Karpas-422 (cell line): ENCODE results near the gene HS3ST4. TPM values are rescaled to one million over a fixed set of nuclear protein-coding genes. Genes with fewer than 3 reads are reported as not detected.

ENCODE experiments used
- DNase-seq: peaks from one replicate; pipeline ENCODE4 v3.0.0-alpha.2; 2015
- H2AFZ ChIP-seq: fragments of 200-600 bp; sonication (generic); 2 replicates; pipeline ENCODE4 v1.6.1; 2014; ENCODE audit warnings: antibody characterized with exemption, low read length, mixed read lengths
- H3K27ac ChIP-seq: fragments of 200-600 bp; sonication (generic); 2 replicates; pipeline ENCODE4 v1.5.1; 2014; ENCODE audit warnings: mild to moderate bottlenecking, low read length, moderate library complexity
- H3K27me3 ChIP-seq: fragments of 200-600 bp; sonication (generic); 2 replicates; pipeline ENCODE4 v1.6.1; 2014; ENCODE audit warnings: low read length, mixed read lengths
- H3K36me3 ChIP-seq: fragments of 200-600 bp; sonication (generic); 2 replicates; pipeline ENCODE4 v1.6.1; 2014; ENCODE audit warnings: low read length, mixed read lengths; ENCODE audit not compliant: insufficient read depth
- H3K4me1 ChIP-seq: fragments of 200-600 bp; sonication (generic); 2 replicates; pipeline ENCODE4 v1.6.1; 2014; ENCODE audit warnings: mild to moderate bottlenecking, low read length, mixed read lengths
- H3K4me2 ChIP-seq: fragments of 200-600 bp; sonication (generic); 2 replicates; pipeline ENCODE4 v1.6.1; 2014; ENCODE audit warnings: low read length, low read depth, mild to moderate bottlenecking; ENCODE audit not compliant: poor library complexity, severe bottlenecking
- H3K4me3 ChIP-seq: fragments of 200-600 bp; sonication (generic); 2 replicates; pipeline ENCODE4 v1.5.1; 2014; ENCODE audit warnings: mild to moderate bottlenecking, antibody characterized with exemption, low read length, mixed read lengths
- H3K79me2 ChIP-seq: fragments of 200-600 bp; sonication (generic); 2 replicates; pipeline ENCODE4 v1.6.1; 2014; ENCODE audit warnings: mild to moderate bottlenecking, low read length, mixed read lengths
- H3K9ac ChIP-seq: fragments of 200-600 bp; sonication (generic); 2 replicates; pipeline ENCODE4 v1.6.0; 2014; ENCODE audit warnings: low read length
- H3K9me2 ChIP-seq: fragments of 200-600 bp; sonication (generic), shearing (Covaris generic); replicated peaks from 2 replicates; pipeline ENCODE4 v1.6.0; 2014; ENCODE audit warnings: mild to moderate bottlenecking, low read length, moderate library complexity; ENCODE audit not compliant: insufficient read depth
- H3K9me3 ChIP-seq: fragments of 300-700, 200-600 bp; sonication (generic); 2 replicates; pipeline ENCODE4 v1.6.1; 2014; ENCODE audit warnings: low read length, mixed read lengths
- H4K20me1 ChIP-seq: fragments of 200-600 bp; sonication (generic); 2 replicates; pipeline ENCODE4 v1.6.1; 2014; ENCODE audit warnings: mild to moderate bottlenecking, antibody characterized with exemption, low read length, low read depth; ENCODE audit not compliant: insufficient read depth
- total RNA-seq: library from RNA; depleted of rRNA; stranded (reverse); fragments of >200 nt; shearing (Covaris generic); gene quantifications from 2 replicates; pipeline ENCODE4 v1.2.3, GENCODE V29; 2014; ENCODE audit warnings: low replicate concordance

The HS3ST4 gene
- total RNA-seq, 1 experiment from 2014 or later = not detected

GRCh38 chr16:25716186-25716585 lies 24.4 kb downstream of the HS3ST4 start:
- Histone ChIP-seq H3K4me1 (no peaks in the 10 kb centered on the region), H2AFZ (no peak overlapping the region), H3K4me2 (no peak overlapping the region), H3K27me3 (no peaks in the 10 kb centered on the region), H3K79me2 (no peaks in the 10 kb centered on the region), H4K20me1 (no peaks in the 10 kb centered on the region), H3K36me3 (no peaks in the 10 kb centered on the region), H3K9me2 (no peaks in the 10 kb centered on the region), H3K9me3 (no peaks in the 10 kb centered on the region), H3K27ac (no peak overlapping the region), H3K4me3 (no peak overlapping the region), H3K9ac (no peak overlapping the region)
- no peak for DNase-seq

- no peaks in the 10 kb centered on the region for H3K4me1 ChIP-seq
- H3K9me3 ChIP-seq = no peaks in the 10 kb centered on the region
- H3K4me3 ChIP-seq = no peak overlapping the region
- H3K79me2 ChIP-seq = no peaks in the 10 kb centered on the region
- H3K27me3 ChIP-seq = no peaks in the 10 kb centered on the region
- H3K27ac ChIP-seq = no peak overlapping the region
- H3K4me2 ChIP-seq = no peak overlapping the region
- H3K9ac ChIP-seq = no peak overlapping the region
- DNase-seq = no peak
- no peaks in the 10 kb centered on the region for H4K20me1 ChIP-seq
- H2AFZ ChIP-seq = no peak overlapping the region
- no peaks in the 10 kb centered on the region for H3K9me2 ChIP-seq
- no peaks in the 10 kb centered on the region for H3K36me3 ChIP-seq
Observed at GRCh38 chr16:25721439-25721838, 29.7 kb downstream of the HS3ST4 start.

- no peaks in the 10 kb centered on the region for H3K9me3 ChIP-seq
- no peak overlapping the region for H3K4me3 ChIP-seq
- no peaks in the 10 kb centered on the region for H3K9me2 ChIP-seq
- H3K27ac ChIP-seq = no peak overlapping the region
- H3K9ac ChIP-seq = no peak overlapping the region
- H3K79me2 ChIP-seq = no peaks in the 10 kb centered on the region
- DNase-seq = no peak
- no peak overlapping the region for H2AFZ ChIP-seq
- H3K4me1 ChIP-seq = no peaks in the 10 kb centered on the region
- H3K36me3 ChIP-seq = no peaks in the 10 kb centered on the region
- no peaks in the 10 kb centered on the region for H3K27me3 ChIP-seq
- H3K4me2 ChIP-seq = no peak overlapping the region
- no peaks in the 10 kb centered on the region for H4K20me1 ChIP-seq
Observed at GRCh38 chr16:25726430-25727098, 34.8 kb downstream of the HS3ST4 start.

GRCh38 chr16:25729188-25729915 lies 37.6 kb downstream of the HS3ST4 start:
- no peaks in the 10 kb centered on the region for H3K4me1 ChIP-seq
- no peak overlapping the region for H3K27ac ChIP-seq
- no peaks in the 10 kb centered on the region for H3K9me3 ChIP-seq
- H2AFZ ChIP-seq = no peak overlapping the region
- no peaks in the 10 kb centered on the region for H4K20me1 ChIP-seq
- no peaks in the 10 kb centered on the region for H3K9me2 ChIP-seq
- H3K79me2 ChIP-seq = no peaks in the 10 kb centered on the region
- H3K36me3 ChIP-seq = no peaks in the 10 kb centered on the region
- no peak overlapping the region for H3K9ac ChIP-seq
- no peak overlapping the region for H3K4me3 ChIP-seq
- no peak overlapping the region for H3K4me2 ChIP-seq
- no peak for DNase-seq
- no peaks in the 10 kb centered on the region for H3K27me3 ChIP-seq

- no peak overlapping the region for H3K9ac ChIP-seq
- no peak overlapping the region for H2AFZ ChIP-seq
- H3K9me3 ChIP-seq = no peaks in the 10 kb centered on the region
- no peak for DNase-seq
- H3K27ac ChIP-seq = no peak overlapping the region
- no peak overlapping the region for H3K4me3 ChIP-seq
- no peaks in the 10 kb centered on the region for H4K20me1 ChIP-seq
- no peaks in the 10 kb centered on the region for H3K27me3 ChIP-seq
- H3K9me2 ChIP-seq = no peaks in the 10 kb centered on the region
- no peaks in the 10 kb centered on the region for H3K79me2 ChIP-seq
- H3K4me2 ChIP-seq = no peak overlapping the region
- no peaks in the 10 kb centered on the region for H3K36me3 ChIP-seq
- H3K4me1 ChIP-seq = no peaks in the 10 kb centered on the region
Observed at GRCh38 chr16:25730396-25730795, 38.6 kb downstream of the HS3ST4 start.

- no peak overlapping the region for H3K27ac ChIP-seq
- H3K79me2 ChIP-seq = no peaks in the 10 kb centered on the region
- H3K9me3 ChIP-seq = no peaks in the 10 kb centered on the region
- no peaks in the 10 kb centered on the region for H3K9me2 ChIP-seq
- H3K4me3 ChIP-seq = no peak overlapping the region
- no peaks in the 10 kb centered on the region for H3K27me3 ChIP-seq
- no peak overlapping the region for H3K9ac ChIP-seq
- DNase-seq = no peak
- no peak overlapping the region for H2AFZ ChIP-seq
- no peaks in the 10 kb centered on the region for H4K20me1 ChIP-seq
- H3K36me3 ChIP-seq = no peaks in the 10 kb centered on the region
- no peaks in the 10 kb centered on the region for H3K4me1 ChIP-seq
- no peak overlapping the region for H3K4me2 ChIP-seq
Observed at GRCh38 chr16:25734430-25735385, 42.9 kb downstream of the HS3ST4 start.

GRCh38 chr16:25735645-25736044 lies 43.9 kb downstream of the HS3ST4 start:
- Histone ChIP-seq H3K9ac (no peak overlapping the region), H2AFZ (no peak overlapping the region), H4K20me1 (no peaks in the 10 kb centered on the region), H3K36me3 (no peaks in the 10 kb centered on the region), H3K4me1 (no peaks in the 10 kb centered on the region), H3K9me3 (no peaks in the 10 kb centered on the region), H3K4me3 (no peak overlapping the region), H3K4me2 (no peak overlapping the region), H3K27ac (no peak overlapping the region), H3K9me2 (no peaks in the 10 kb centered on the region), H3K27me3 (no peaks in the 10 kb centered on the region), H3K79me2 (no peaks in the 10 kb centered on the region)
- no peak for DNase-seq
